Measurements from ENCODE around the gene TBXA2R. TPM values are rescaled to one million over a fixed set of nuclear protein-coding genes. Genes with fewer than 3 reads are reported as not detected.
A peak's percentile ranks its signal among the peaks of the same experiment; 100 is the strongest.
"Not testable (repeated sequence)": the region's sequence is repeated elsewhere in the genome, so short reads cannot be mapped to it uniquely, and the experiment has no call there.

Gene TBXA2R
- total RNA-seq, 2 experiments from 2014 or later = 0.26 to 0.54 TPM

DNA sequence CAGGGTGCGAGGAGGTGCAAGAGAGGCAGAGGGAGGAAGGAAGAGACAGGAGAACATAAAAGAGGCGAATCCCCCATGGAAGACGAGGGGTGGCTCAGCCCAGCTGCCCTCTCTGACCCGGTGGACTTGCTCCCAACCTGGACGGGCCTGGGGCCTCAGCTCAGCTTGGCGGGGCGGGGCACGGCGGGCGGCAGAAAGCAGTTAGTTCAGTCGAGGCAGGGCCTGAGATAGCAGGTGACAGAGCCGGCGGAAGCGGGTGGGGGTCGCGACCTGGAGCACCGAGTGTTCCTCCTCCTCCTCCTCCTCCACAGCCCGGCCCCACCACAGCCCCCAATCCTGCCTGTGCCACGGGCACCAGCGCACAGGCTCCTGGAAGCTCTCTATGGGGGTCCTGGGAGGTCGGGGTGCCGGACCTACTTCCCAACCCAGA, 26.9 kb upstream of the TBXA2R start:
- Mint-ChIP-seq H3K9me3 (ENCODE audit: low read depth) (no peaks in the 10 kb centered on the region), H3K4me3 (no peak overlapping the region), H3K36me3 (no peaks in the 10 kb centered on the region), H3K27ac (no peak overlapping the region), H3K4me1 (no peaks in the 10 kb centered on the region), H3K27me3 (no peaks in the 10 kb centered on the region)
- no peak for DNase-seq
- CTCF ChIA-PET = no interaction called here
- ATAC-seq = no peak

DNA sequence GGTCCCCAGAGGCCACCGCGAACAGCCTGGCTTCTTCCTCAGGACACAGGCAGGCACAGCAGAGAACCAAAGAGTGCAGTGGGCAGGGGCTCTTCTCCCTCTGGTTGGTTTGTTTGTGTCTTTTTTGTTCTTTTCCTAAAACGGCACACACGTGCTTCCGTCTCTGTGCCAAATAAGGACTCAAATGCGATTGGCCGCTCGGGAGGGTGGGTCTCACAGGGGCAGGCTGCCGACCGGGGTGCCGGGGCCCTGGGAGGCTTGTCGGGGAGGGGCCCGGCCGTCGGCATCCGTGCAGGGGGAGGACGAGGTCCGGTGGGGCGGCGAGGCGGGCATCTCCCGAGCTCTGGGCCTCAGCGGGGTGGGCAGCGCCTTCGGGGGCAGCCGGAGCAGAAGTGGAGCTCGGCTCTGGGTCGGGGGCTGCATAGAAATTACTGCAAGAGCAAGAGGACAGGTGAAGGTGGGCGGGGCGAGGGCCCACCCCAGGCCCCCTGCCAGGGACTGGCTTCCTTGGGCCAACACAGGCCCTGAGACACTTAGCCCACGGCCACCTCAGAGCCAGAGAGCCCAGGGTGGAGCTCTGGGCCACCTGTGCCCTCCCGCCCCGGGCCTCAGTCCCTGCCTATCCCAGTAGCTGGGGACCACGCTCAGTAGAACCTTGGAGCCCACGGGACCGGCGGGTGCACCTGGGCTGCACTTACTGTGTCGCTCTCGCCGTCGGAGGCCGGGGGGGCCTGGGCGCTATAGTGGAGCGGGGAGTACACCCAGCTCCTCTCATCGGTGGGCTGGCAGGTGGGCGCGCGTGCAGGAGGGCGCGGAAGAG, 26.3 kb upstream of the TBXA2R start:
- H3K4me1 Mint-ChIP-seq = no peaks in the 10 kb centered on the region
- H3K9me3 Mint-ChIP-seq (ENCODE audit: low read depth) = no peaks in the 10 kb centered on the region
- no peaks in the 10 kb centered on the region for H3K27me3 Mint-ChIP-seq
- DNase-seq (no peak), ATAC-seq (no peak)
- CTCF ChIA-PET = interaction anchor here (1.5 kb wide), 1 partner anchor 33 kb away, joined by 3 read pairs; no protein-coding TSS in a partner anchor
- no peak overlapping the region for H3K4me3 Mint-ChIP-seq
- no peak overlapping the region for H3K27ac Mint-ChIP-seq
- no peaks in the 10 kb centered on the region for H3K36me3 Mint-ChIP-seq

DNA sequence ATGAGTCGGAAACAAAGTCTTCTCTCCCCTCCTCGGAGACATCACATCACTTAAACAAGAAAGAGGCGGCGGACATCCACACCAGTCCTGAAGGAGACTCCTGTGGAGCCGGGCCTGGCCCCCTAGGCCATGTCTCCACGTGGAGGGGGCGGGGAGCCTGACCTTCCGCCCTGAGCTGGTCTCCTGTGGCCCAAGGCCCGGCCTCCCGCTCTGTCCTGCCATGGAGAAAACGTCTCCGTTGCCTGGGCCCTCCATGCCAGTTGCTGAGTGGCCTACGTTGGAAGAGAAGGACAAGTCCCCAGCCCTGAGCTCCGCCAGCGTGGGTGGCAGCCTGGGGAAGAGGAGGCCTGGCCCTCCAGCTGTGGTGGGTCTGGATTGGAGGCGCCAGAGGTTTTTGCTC, 25.4 kb upstream of the TBXA2R start:
- DNase-seq (no peak), ATAC-seq (no peak)
- Mint-ChIP-seq H3K27me3 (no peaks in the 10 kb centered on the region), H3K36me3 (no peaks in the 10 kb centered on the region), H3K4me1 (peaks cover under 1% of the 10 kb centered on the region), H3K9me3 (ENCODE audit: low read depth) (no peaks in the 10 kb centered on the region), H3K4me3 (no peak overlapping the region), H3K27ac (no peak overlapping the region)
- CTCF ChIA-PET = interaction anchor here (1.5 kb wide), 1 partner anchor 34 kb away, joined by 3 read pairs; no protein-coding TSS in a partner anchor

DNA sequence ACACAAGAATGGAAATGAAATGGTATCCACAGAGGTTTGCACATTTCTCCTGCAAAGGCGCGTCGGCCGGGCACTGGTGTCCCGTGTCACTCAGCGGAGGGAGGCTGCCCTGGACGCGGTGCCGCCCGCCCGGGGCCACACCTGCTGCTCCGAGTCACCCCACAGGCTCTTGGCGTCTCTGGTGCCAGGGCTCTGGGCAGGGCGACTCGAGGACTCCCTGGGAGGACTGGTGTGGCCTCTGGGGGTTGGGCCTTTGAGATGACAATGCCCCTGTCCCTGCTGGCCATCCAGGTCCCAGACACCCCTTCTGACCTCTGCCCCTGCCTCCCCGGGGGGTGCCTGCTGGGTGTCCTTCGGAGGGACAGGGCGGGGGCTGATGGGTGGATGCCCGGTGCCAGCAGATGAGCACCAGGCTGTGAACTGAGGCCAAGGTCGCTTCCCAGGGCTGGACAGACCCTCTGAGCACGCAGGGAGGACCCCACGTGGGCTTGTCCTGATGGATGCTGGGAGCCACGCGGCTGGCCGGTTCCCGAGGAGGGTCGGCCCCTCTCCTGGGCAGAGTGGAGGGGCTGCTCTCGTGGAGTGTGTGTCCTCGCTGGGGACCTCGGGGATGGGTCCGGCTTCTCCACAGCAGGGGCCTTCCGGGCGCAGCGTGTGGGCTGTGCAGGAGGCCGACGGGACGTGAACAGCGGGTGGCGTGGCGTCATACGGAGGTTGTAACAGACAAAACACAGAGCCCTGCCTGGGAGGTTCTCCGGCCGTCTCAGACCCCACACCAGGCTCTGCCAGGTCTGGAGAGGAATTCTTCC, 24.6 kb upstream of the TBXA2R start:
- CTCF ChIA-PET = no interaction called here
- no peak for ATAC-seq
- Mint-ChIP-seq H3K27me3 (no peaks in the 10 kb centered on the region), H3K4me1 (peaks cover 4% of the 10 kb centered on the region), H3K9me3 (ENCODE audit: low read depth) (no peaks in the 10 kb centered on the region), H3K4me3 (no peak overlapping the region), H3K27ac (no peak overlapping the region), H3K36me3 (no peaks in the 10 kb centered on the region)
- DNase-seq = no peak

DNA sequence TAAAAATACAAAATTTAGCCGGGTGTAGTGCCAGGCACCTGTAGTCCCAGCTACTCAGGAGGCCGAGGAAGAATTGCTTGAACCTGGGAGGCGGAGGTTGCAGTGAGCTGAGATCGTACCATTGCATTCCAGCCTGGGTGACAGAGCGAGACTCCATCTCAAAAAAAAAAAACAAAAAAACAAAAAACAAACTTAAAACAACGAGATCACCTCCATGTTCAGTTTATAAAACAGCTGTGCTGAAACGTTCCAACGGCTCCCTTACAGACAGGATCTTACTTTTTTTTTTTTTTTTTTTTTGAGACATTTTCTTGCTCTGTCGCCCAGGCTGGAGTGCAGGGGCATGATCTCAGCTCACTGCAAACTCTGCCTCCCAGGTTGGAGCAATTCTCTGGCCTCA, 22.1 kb upstream of the TBXA2R start:
- CTCF ChIA-PET = interaction anchor here (0.7 kb wide), 1 partner anchor 38 kb away, joined by 3 read pairs; no protein-coding TSS in a partner anchor
- ATAC-seq; H3K4me3 Mint-ChIP-seq; H3K36me3 Mint-ChIP-seq; H3K27me3 Mint-ChIP-seq; DNase-seq; H3K9me3 Mint-ChIP-seq (ENCODE audit: low read depth); H3K27ac Mint-ChIP-seq: not testable (repeated sequence)
- H3K4me1 Mint-ChIP-seq = peaks cover 24% of the 10 kb centered on the region

DNA sequence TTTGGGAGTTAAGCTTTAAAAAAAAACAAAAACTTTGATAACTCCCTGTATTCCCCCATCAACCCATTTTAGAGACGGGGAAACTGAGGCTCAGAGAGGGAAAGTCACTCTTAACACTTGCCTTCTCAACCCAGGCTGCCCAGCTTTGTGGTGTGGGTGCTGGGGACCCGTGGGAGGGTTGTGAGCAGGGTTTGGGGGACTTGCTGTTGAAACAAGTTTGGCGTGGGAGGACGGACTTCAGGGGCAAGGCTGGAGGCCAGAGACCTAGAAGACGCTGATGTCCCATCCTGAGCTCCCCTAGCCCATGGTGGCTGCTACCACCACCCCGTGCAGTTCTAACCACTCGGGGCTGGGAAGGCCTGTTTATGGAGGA, 20.7 kb upstream of the TBXA2R start:
- ATAC-seq (no peak), DNase-seq (no peak)
- no peaks in the 10 kb centered on the region for H3K27me3 Mint-ChIP-seq
- CTCF ChIA-PET = interaction anchor here (0.6 to 1.6 kb wide), 7 partner anchors 9 to 195 kb away, joined by 3 to 4 read pairs (median 3); no protein-coding TSS in a partner anchor
- peaks cover 24% of the 10 kb centered on the region for H3K4me1 Mint-ChIP-seq
- peaks cover 3% of the 10 kb centered on the region for H3K36me3 Mint-ChIP-seq
- H3K4me3 Mint-ChIP-seq = peak overlapping the region; percentile 86
- no peaks in the 10 kb centered on the region for H3K9me3 Mint-ChIP-seq (ENCODE audit: low read depth)
- peak overlapping the region; percentile 98 for H3K27ac Mint-ChIP-seq

DNA sequence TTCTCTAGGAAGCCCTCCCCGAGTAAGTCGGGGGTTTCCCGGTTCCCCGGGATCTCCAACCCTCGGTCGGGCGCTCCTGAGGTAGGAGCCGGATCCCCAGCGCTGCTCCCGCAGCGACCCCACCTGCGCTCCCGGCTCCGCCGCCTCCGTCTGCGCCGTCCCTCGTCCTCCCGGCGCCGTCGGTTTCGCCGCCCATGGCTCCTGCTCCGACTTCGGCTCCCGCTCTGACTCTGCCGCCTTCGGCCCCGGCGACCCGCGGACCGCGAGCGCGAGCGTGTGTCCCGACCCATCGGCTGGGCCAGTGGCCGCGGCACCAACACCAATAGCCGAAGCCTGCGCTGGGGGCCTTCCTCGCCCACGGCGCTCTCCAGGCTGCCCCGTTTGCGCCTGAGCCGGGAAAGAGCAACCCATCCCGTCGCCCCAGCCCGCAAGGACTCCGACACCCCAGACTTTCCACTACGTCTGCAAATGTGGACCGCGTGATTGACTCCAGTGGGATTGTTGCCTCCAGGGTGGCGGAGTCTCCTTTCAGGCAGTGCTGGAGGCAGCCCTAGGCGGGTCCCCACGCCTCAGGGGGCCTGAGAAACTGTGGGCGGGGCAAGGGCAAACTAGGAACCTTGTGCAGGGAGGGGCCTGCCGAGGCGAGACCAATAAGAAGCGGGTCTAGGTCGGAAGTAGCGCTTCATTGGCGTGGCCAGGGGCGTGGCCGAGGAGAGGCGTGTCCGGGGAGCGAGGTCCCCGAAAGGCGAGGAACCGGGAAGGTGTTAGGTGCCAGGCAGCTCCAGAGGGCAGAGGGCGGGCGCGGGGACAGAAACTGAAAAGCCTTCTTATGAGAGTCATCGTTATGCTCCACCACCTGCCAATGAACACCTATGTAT, 20.0 kb upstream of the TBXA2R start, which contains the start of gene CACTIN:
Gene CACTIN, minus strand, starts transcription at position 318 of the 878 bp plus-strand sequence. Its CDS starts 28 bp downstream, at position 290.
- peak within 1 kb of the TSS; percentile 86 for H3K4me3 Mint-ChIP-seq
- peaks cover 24% of the 10 kb centered on the region for H3K4me1 Mint-ChIP-seq
- H3K9me3 Mint-ChIP-seq (ENCODE audit: low read depth) = no peaks in the 10 kb centered on the region
- DNase-seq (peak; percentile 99), ATAC-seq (peak; percentile 98)
- no peaks in the 10 kb centered on the region for H3K27me3 Mint-ChIP-seq
- peaks cover 5% of the 10 kb centered on the region for H3K36me3 Mint-ChIP-seq
- H3K27ac Mint-ChIP-seq = peak within 1 kb of the TSS; percentile 98
- CTCF ChIA-PET = interaction anchor here (0.6 to 1.6 kb wide), 7 partner anchors 10 to 195 kb away, joined by 3 to 4 read pairs (median 3); no protein-coding TSS in a partner anchor

DNA sequence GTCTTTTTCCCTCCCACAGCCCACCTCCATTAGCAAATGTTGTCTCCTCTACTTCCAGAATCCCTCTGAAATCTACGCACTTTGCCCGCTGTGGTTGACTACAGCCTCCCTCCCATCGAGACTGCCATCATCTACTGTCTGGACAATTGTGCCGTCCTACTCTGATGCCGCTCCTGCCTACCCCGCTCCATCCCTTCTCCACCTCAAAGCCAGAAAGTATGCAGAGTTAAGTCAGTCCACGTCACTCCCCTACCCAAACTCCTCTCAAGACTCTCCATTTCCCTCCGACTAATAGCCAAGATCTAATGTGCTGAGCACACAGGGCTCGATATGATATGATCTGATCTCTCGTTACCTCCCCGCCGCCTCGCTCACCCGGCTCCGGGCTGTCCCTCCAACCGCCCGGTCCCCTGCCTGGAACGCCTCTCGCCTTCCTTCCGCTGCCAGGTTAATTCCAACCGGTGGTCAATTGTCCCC, 19.4 kb upstream of the TBXA2R start:
- peaks cover 5% of the 10 kb centered on the region for H3K36me3 Mint-ChIP-seq
- H3K9me3 Mint-ChIP-seq (ENCODE audit: low read depth) = no peaks in the 10 kb centered on the region
- no peaks in the 10 kb centered on the region for H3K27me3 Mint-ChIP-seq
- peak; percentile 3 for ATAC-seq
- no peak for DNase-seq
- H3K4me1 Mint-ChIP-seq = peaks cover 24% of the 10 kb centered on the region
- peak overlapping the region; percentile 86 for H3K4me3 Mint-ChIP-seq
- H3K27ac Mint-ChIP-seq = peak overlapping the region; percentile 98
- CTCF ChIA-PET = no interaction called here

DNA sequence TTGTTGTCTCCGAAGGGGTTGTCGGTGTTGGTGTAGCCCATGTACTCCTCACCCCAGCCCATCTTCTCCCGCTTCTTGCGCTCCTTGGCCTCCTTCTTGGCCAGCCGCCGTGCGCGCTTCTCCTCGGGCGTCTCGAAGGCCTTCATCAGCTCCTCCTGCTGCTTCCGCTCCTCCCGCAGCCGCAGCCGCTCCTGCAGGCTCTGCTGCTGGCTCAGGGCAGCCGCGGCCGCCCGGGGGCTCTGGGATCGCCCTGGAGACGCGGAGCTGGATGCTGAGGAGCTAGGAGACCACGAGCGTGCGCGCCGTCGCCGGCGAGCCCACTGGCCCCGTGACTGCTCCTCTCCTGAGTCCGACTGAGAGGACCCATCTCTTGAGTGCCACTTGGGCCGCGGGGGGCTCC, 17.0 kb upstream of the TBXA2R start:
- no peaks in the 10 kb centered on the region for H3K9me3 Mint-ChIP-seq (ENCODE audit: low read depth)

DNA sequence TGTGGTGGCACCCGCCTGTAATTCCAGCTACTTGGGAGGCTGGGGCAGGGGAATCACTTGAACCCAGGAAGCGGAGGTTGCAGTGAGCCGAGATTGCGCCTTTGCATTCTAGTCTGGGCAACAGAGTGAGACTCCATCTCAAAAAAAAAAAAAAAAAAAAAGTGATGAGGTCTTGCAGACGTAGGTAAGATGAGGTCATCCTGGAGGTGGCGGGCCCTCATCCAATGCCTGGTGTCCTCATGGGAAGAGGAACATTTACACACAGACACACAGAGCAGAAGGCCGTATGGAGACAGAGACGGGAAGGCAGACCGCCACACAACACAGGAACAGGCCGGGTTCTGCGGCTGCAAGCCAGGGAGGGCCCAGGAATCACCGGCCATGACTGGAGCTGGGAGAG, 15.5 kb upstream of the TBXA2R start:
- H3K4me3 Mint-ChIP-seq = no peak overlapping the region
- H3K4me1 Mint-ChIP-seq = peaks cover 24% of the 10 kb centered on the region
- H3K27ac Mint-ChIP-seq = no peak overlapping the region
- H3K27me3 Mint-ChIP-seq = no peaks in the 10 kb centered on the region
- ATAC-seq (no peak), DNase-seq (no peak)
- H3K9me3 Mint-ChIP-seq (ENCODE audit: low read depth) = no peaks in the 10 kb centered on the region
- CTCF ChIA-PET = no interaction called here
- H3K36me3 Mint-ChIP-seq = peaks cover 5% of the 10 kb centered on the region

More for the DNA sequence above, 17.0 kb upstream of the TBXA2R start:
- CTCF ChIA-PET = no interaction called here
- Mint-ChIP-seq H3K27me3 (no peaks in the 10 kb centered on the region), H3K4me3 (no peak overlapping the region), H3K4me1 (peaks cover 24% of the 10 kb centered on the region), H3K27ac (no peak overlapping the region), H3K36me3 (peaks cover 5% of the 10 kb centered on the region)
- ATAC-seq (no peak), DNase-seq (no peak)

DNA sequence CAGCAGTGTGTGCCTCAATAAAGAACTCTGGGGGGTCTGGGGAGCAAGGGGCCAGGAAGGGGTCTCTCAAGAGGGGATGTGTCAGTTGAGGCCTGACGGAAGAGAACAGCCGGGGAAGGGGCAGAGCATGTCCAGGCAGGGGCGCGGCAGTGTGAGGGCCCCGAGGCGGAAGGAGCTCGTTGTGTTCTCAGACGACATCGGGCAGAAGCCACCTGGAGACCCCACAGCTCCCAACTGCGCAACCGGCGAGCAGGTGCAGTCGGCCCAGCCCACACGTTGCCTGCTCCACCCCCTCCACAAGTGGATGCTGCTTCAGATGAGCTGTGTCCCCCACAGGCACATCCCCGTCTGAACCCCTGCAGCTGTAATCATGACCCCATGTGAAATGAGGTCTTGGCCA, 15.0 kb upstream of the TBXA2R start:
- ATAC-seq (no peak), DNase-seq (no peak)
- H3K9me3 Mint-ChIP-seq (ENCODE audit: low read depth) = no peaks in the 10 kb centered on the region
- peaks cover 5% of the 10 kb centered on the region for H3K36me3 Mint-ChIP-seq
- CTCF ChIA-PET = no interaction called here
- H3K27me3 Mint-ChIP-seq = no peaks in the 10 kb centered on the region
- H3K4me3 Mint-ChIP-seq = no peak overlapping the region
- no peak overlapping the region for H3K27ac Mint-ChIP-seq
- H3K4me1 Mint-ChIP-seq = peaks cover 21% of the 10 kb centered on the region

DNA sequence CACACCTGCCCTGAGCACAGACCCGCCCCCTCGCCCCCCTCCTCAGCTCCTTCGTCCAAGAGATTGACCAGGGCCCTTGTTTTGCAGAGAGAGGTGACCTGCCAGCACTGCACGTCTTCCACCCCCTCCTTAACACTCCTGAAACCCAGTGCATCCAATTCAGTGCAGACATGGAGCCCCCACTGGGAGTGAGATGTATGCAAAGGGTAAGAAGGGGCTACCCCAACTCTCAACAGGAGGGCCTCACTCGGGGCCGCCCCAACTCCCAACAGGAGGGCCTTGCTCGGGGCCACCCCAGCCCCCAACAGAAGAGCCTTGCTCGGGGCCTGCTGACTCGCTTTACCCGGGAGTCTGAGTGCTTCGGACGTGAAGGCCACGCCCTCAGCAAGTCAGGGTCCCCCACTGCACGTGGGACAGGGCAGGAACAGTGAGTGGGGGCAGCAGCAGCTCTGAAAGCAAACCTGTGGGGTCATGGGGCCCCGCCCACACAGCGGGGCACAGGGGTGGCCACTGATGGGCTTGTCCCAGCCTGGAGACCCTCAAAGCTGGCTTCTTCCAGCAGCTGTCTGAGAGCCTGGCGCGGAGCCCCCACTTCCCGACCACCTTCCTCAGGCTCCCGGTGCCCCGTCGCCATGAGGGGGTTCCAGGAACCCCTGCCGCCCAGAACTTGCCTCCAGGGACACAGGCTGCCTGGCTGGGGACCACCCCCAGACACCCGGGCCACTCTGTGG, 14.3 kb upstream of the TBXA2R start:
- no peak overlapping the region for H3K4me3 Mint-ChIP-seq
- H3K9me3 Mint-ChIP-seq (ENCODE audit: low read depth) = no peaks in the 10 kb centered on the region
- CTCF ChIA-PET = no interaction called here
- H3K36me3 Mint-ChIP-seq = peaks cover 5% of the 10 kb centered on the region
- no peak for DNase-seq
- no peak for ATAC-seq
- no peaks in the 10 kb centered on the region for H3K27me3 Mint-ChIP-seq
- peaks cover 18% of the 10 kb centered on the region for H3K4me1 Mint-ChIP-seq
- H3K27ac Mint-ChIP-seq = no peak overlapping the region

Measured in activated CD8-positive, alpha-beta memory T cell treated with anti-CD3 and anti-CD28 coated beads, Interleukin-2, amount 10 ng/mL, durations not matched to agents 7 days and 5 days (primary cell).